Hepatocyte (in vitro differentiated cells): ENCODE results near the gene PADI4.

Experiments
- CTCF ChIP-seq: fragments of 200-600 bp; sonication (generic); IDR thresholded peaks from 2 replicates; pipeline ENCODE4 v1.5.1; 2016; ENCODE audit warnings: antibody characterized with exemption, mild to moderate bottlenecking; ENCODE audit not compliant: poor library complexity
- EZH2phosphoT487 ChIP-seq: fragments of 200-600 bp; sonication (generic); IDR thresholded peaks from one replicate; pipeline ENCODE4 v1.6.1; 2018; ENCODE audit warnings: antibody characterized with exemption, mild to moderate bottlenecking, low read depth, moderate library complexity; ENCODE audit not compliant: unreplicated experiment, severe bottlenecking

GRCh38 chr1:17412093-17412870 lies 104.3 kb downstream of the PADI4 start:
- no peak for TF ChIP-seq CTCF
- no peak for TF ChIP-seq EZH2phosphoT487
